ENCODE results near the gene LUC7L2.

LUC7L2 gene

DNA sequence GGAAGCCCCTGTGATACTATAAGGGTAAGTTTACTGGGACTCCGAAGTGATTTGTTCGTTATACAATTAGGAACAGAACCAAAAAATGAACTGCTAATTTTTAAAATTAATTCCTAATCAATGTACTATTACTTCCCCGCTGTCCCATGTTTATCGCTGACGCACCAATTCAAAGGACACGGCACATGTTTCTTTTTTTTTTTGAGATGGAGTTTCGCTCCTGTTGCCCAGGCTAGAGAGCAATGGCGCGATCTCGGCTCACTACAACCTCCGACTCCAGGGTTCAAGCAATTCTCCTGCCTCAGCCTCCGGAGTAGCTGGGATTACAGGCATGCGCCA, 20.0 kb upstream of the LUC7L2 start:
- peak overlapping the region; percentile 91; the same call in 1 of the 2 replicates for H3K27ac ChIP-seq (ENCODE audit: low read length)
- no peaks in the 10 kb centered on the region for H4K20me1 ChIP-seq (ENCODE audit: insufficient read depth, low read length)
- peaks cover 24% of the 10 kb centered on the region for H3K79me2 ChIP-seq (ENCODE audit: low read length)
- peaks cover 9% of the 10 kb centered on the region; the same call in 1 of the 2 replicates for H3K4me1 ChIP-seq (ENCODE audit: low read length)
- no peaks in the 10 kb centered on the region for H3K36me3 ChIP-seq (replicated peaks; ENCODE audit: insufficient read depth, low read length)
- 0 out of 2 replicates have a peak overlapping the region, but pooled peaks have one; percentile 2 for H3K4me2 ChIP-seq (ENCODE audit: low read depth, low read length)
- H3K4me3 ChIP-seq (ENCODE audit: low read length) = peak overlapping the region; percentile 89
- H2AFZ ChIP-seq (ENCODE audit: low read length) = peak overlapping the region; percentile 57
- no peak for DNase-seq
- H3K9ac ChIP-seq (ENCODE audit: low read length) = no peak overlapping the region
- H3K9me2 ChIP-seq (replicated peaks; ENCODE audit: insufficient read depth, low read length) = no peaks in the 10 kb centered on the region
- H3K27me3 ChIP-seq (replicated peaks; ENCODE audit: insufficient read depth, low read length) = no peaks in the 10 kb centered on the region
- peaks cover 28% of the 10 kb centered on the region for H3F3A ChIP-seq (ENCODE audit: insufficient read depth, low read length)
- no peaks in the 10 kb centered on the region for H3K9me3 ChIP-seq (replicated peaks; ENCODE audit: insufficient read depth, low read length)
- TF ChIP-seq EZH2 (optimal IDR thresholded peaks at IDR 0.05; ENCODE audit: low read depth, low read length) = no peak
- no peak for TF ChIP-seq EZH2phosphoT487 (IDR thresholded peaks at IDR 0.05; ENCODE audit: low read length)
- TF ChIP-seq, protein P1, sequence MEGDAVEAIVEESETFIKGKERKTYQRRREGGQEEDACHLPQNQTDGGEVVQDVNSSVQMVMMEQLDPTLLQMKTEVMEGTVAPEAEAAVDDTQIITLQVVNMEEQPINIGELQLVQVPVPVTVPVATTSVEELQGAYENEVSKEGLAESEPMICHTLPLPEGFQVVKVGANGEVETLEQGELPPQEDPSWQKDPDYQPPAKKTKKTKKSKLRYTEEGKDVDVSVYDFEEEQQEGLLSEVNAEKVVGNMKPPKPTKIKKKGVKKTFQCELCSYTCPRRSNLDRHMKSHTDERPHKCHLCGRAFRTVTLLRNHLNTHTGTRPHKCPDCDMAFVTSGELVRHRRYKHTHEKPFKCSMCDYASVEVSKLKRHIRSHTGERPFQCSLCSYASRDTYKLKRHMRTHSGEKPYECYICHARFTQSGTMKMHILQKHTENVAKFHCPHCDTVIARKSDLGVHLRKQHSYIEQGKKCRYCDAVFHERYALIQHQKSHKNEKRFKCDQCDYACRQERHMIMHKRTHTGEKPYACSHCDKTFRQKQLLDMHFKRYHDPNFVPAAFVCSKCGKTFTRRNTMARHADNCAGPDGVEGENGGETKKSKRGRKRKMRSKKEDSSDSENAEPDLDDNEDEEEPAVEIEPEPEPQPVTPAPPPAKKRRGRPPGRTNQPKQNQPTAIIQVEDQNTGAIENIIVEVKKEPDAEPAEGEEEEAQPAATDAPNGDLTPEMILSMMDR (IDR thresholded peaks at IDR 0.05; ENCODE audit: low read length) = no peak

- no peak for TF ChIP-seq EZH2 (optimal IDR thresholded peaks at IDR 0.05; ENCODE audit: low read depth, low read length)
- TF ChIP-seq, protein P1 (IDR thresholded peaks at IDR 0.05; ENCODE audit: low read length) = peak; percentile 85
- TF ChIP-seq EZH2phosphoT487 (IDR thresholded peaks at IDR 0.05; ENCODE audit: low read length) = no peak
- peak overlapping the region; percentile 89 for H3K4me2 ChIP-seq (ENCODE audit: low read depth, low read length)
- peak overlapping the region; percentile 91 for H3K27ac ChIP-seq (ENCODE audit: low read length)
- H3K4me3 ChIP-seq (ENCODE audit: low read length) = peak overlapping the region; percentile 89
- peaks cover 9% of the 10 kb centered on the region; the same call in 1 of the 2 replicates for H3K4me1 ChIP-seq (ENCODE audit: low read length)
- H3F3A ChIP-seq (ENCODE audit: insufficient read depth, low read length) = peaks cover 28% of the 10 kb centered on the region
- H3K9me2 ChIP-seq (replicated peaks; ENCODE audit: insufficient read depth, low read length) = no peaks in the 10 kb centered on the region
- H2AFZ ChIP-seq (ENCODE audit: low read length) = peak overlapping the region; percentile 74
- no peaks in the 10 kb centered on the region for H3K9me3 ChIP-seq (replicated peaks; ENCODE audit: insufficient read depth, low read length)
- H3K36me3 ChIP-seq (replicated peaks; ENCODE audit: insufficient read depth, low read length) = no peaks in the 10 kb centered on the region
- no peaks in the 10 kb centered on the region for H3K27me3 ChIP-seq (replicated peaks; ENCODE audit: insufficient read depth, low read length)
- peak overlapping the region; percentile 97 for H3K9ac ChIP-seq (ENCODE audit: low read length)
- peaks cover 24% of the 10 kb centered on the region for H3K79me2 ChIP-seq (ENCODE audit: low read length)
- peak; percentile 100 for DNase-seq
- no peaks in the 10 kb centered on the region for H4K20me1 ChIP-seq (ENCODE audit: insufficient read depth, low read length)
Observed at GRCh38 chr7:139340037-139340807, 19.5 kb upstream of the LUC7L2 start.

- TF ChIP-seq EZH2 (optimal IDR thresholded peaks at IDR 0.05; ENCODE audit: low read depth, low read length) = no peak
- DNase-seq = no peak
Observed at GRCh38 chr7:139340808-139341057, 19.0 kb upstream of the LUC7L2 start.

More at GRCh38 chr7:139340808-139341057, 19.0 kb upstream of the LUC7L2 start:
- Histone ChIP-seq H3K27me3 (replicated peaks; ENCODE audit: insufficient read depth, low read length) (no peaks in the 10 kb centered on the region), H3K9ac (ENCODE audit: low read length) (peak overlapping the region; percentile 97), H3K79me2 (ENCODE audit: low read length) (peaks cover 24% of the 10 kb centered on the region), H4K20me1 (ENCODE audit: insufficient read depth, low read length) (no peaks in the 10 kb centered on the region), H3K4me1 (ENCODE audit: low read length) (peaks cover 9% of the 10 kb centered on the region; the same call in 1 of the 2 replicates), H3K9me3 (replicated peaks; ENCODE audit: insufficient read depth, low read length) (no peaks in the 10 kb centered on the region), H3K9me2 (replicated peaks; ENCODE audit: insufficient read depth, low read length) (no peaks in the 10 kb centered on the region), H3F3A (ENCODE audit: insufficient read depth, low read length) (peaks cover 28% of the 10 kb centered on the region), H3K27ac (ENCODE audit: low read length) (peak overlapping the region; percentile 91), H3K4me3 (ENCODE audit: low read length) (peak overlapping the region; percentile 89), H3K36me3 (replicated peaks; ENCODE audit: insufficient read depth, low read length) (no peaks in the 10 kb centered on the region), H2AFZ (ENCODE audit: low read length) (peak overlapping the region; percentile 74), H3K4me2 (ENCODE audit: low read depth, low read length) (peak overlapping the region; percentile 89)

Data from MM.1S (cell line).